Memory B cell (primary cell): ENCODE results near the gene NAA35.
"Not testable (repeated sequence)": the region's sequence is repeated elsewhere in the genome, so short reads cannot be mapped to it uniquely, and the experiment has no call there.

Experiments
- ATAC-seq: fragments of 150-1000 bp; cut with Tn5 transposase; 2 replicates; pipeline ENCODE4 v1.10.0; 2021; ENCODE audit warnings: low read depth, mild to moderate bottlenecking, moderate library complexity
- DNase-seq, 2 donors: peaks; one replicate each; pipeline ENCODE4 v3.0.0; 2022; ENCODE audit warnings: low spot score in 2 of 2
- H3K27ac Mint-ChIP-seq: one replicate; pipeline ENCODE4 v1.8.0; 2022; ENCODE audit warnings: mild to moderate bottlenecking, moderate library complexity, mixed read lengths
- H3K27me3 Mint-ChIP-seq: one replicate; pipeline ENCODE4 v1.8.0; 2022; ENCODE audit warnings: mixed read lengths
- H3K36me3 Mint-ChIP-seq: one replicate; pipeline ENCODE4 v1.8.0; 2022; ENCODE audit warnings: mild to moderate bottlenecking, mixed read lengths
- H3K4me1 Mint-ChIP-seq: one replicate; pipeline ENCODE4 v1.8.0; 2022; ENCODE audit warnings: mixed read lengths
- H3K4me3 Mint-ChIP-seq: one replicate; pipeline ENCODE4 v1.8.0; 2022; ENCODE audit warnings: mild to moderate bottlenecking, moderate library complexity, mixed read lengths
- H3K9me3 Mint-ChIP-seq: one replicate; pipeline ENCODE4 v1.8.0; 2022; ENCODE audit warnings: mixed read lengths

Gene NAA35

GRCh38 chr9:85971731-85972130, 30.8 kb downstream of the NAA35 start:
- Mint-ChIP-seq H3K27ac (no peak overlapping the region), H3K9me3 (peaks cover 2% of the 10 kb centered on the region), H3K4me3 (no peak overlapping the region), H3K36me3 (peaks cover 36% of the 10 kb centered on the region), H3K27me3 (no peaks in the 10 kb centered on the region), H3K4me1 (no peaks in the 10 kb centered on the region)
- DNase-seq (no peak), ATAC-seq (no peak)

- H3K27ac Mint-ChIP-seq: no peak overlapping the region
- ATAC-seq (no peak), DNase-seq (no peak)
- H3K4me1 Mint-ChIP-seq: no peaks in the 10 kb centered on the region
- H3K27me3 Mint-ChIP-seq: no peaks in the 10 kb centered on the region
- no peak overlapping the region for H3K4me3 Mint-ChIP-seq
- peaks cover 2% of the 10 kb centered on the region for H3K9me3 Mint-ChIP-seq
- peaks cover 34% of the 10 kb centered on the region for H3K36me3 Mint-ChIP-seq
Observed at GRCh38 chr9:85973238-85973637, 32.3 kb downstream of the NAA35 start.

GRCh38 chr9:85974055-85974547, 33.2 kb downstream of the NAA35 start:
- not testable (repeated sequence) for ATAC-seq, H3K9me3 Mint-ChIP-seq, DNase-seq, H3K4me3 Mint-ChIP-seq, H3K27me3 Mint-ChIP-seq, H3K4me1 Mint-ChIP-seq, H3K27ac Mint-ChIP-seq
- H3K36me3 Mint-ChIP-seq: peaks cover 36% of the 10 kb centered on the region

GRCh38 chr9:85978496-85978895, 37.5 kb downstream of the NAA35 start:
- no peaks in the 10 kb centered on the region for H3K4me1 Mint-ChIP-seq
- H3K27ac Mint-ChIP-seq: no peak overlapping the region
- no peaks in the 10 kb centered on the region for H3K27me3 Mint-ChIP-seq
- no peak for DNase-seq
- H3K4me3 Mint-ChIP-seq: no peak overlapping the region
- no peak for ATAC-seq
- peaks cover 38% of the 10 kb centered on the region for H3K36me3 Mint-ChIP-seq
- H3K9me3 Mint-ChIP-seq: no peaks in the 10 kb centered on the region

GRCh38 chr9:85981369-85981768, 40.4 kb downstream of the NAA35 start:
- H3K27ac Mint-ChIP-seq: no peak overlapping the region
- ATAC-seq (no peak), DNase-seq (no peak)
- H3K9me3 Mint-ChIP-seq: no peaks in the 10 kb centered on the region
- H3K36me3 Mint-ChIP-seq: peaks cover 61% of the 10 kb centered on the region
- H3K27me3 Mint-ChIP-seq: no peaks in the 10 kb centered on the region
- peaks cover 2% of the 10 kb centered on the region for H3K4me1 Mint-ChIP-seq
- H3K4me3 Mint-ChIP-seq: no peak overlapping the region

- H3K9me3 Mint-ChIP-seq: no peaks in the 10 kb centered on the region
- ATAC-seq (no peak), DNase-seq (no peak)
- peaks cover 50% of the 10 kb centered on the region for H3K36me3 Mint-ChIP-seq
- no peaks in the 10 kb centered on the region for H3K27me3 Mint-ChIP-seq
- no peak overlapping the region for H3K4me3 Mint-ChIP-seq
- H3K27ac Mint-ChIP-seq: no peak overlapping the region
- peaks cover 2% of the 10 kb centered on the region for H3K4me1 Mint-ChIP-seq
Observed at GRCh38 chr9:85984457-85984856, 43.5 kb downstream of the NAA35 start.

GRCh38 chr9:85987236-85987635, 46.3 kb downstream of the NAA35 start:
- ATAC-seq (no peak), DNase-seq (no peak)
- peaks cover 11% of the 10 kb centered on the region for H3K4me1 Mint-ChIP-seq
- no peaks in the 10 kb centered on the region for H3K27me3 Mint-ChIP-seq
- no peak overlapping the region for H3K4me3 Mint-ChIP-seq
- no peak overlapping the region for H3K27ac Mint-ChIP-seq
- H3K36me3 Mint-ChIP-seq: peaks cover 46% of the 10 kb centered on the region
- peaks cover 2% of the 10 kb centered on the region for H3K9me3 Mint-ChIP-seq

- Mint-ChIP-seq H3K27ac (no peak overlapping the region), H3K36me3 (peaks cover 34% of the 10 kb centered on the region), H3K4me3 (no peak overlapping the region), H3K27me3 (no peaks in the 10 kb centered on the region), H3K9me3 (peaks cover 4% of the 10 kb centered on the region), H3K4me1 (peaks cover 11% of the 10 kb centered on the region)
- no peak for DNase-seq
- no peak for ATAC-seq
Observed at GRCh38 chr9:85994191-85994590, 53.2 kb downstream of the NAA35 start.

GRCh38 chr9:85995097-85995496, 54.2 kb downstream of the NAA35 start:
- H3K27ac Mint-ChIP-seq: no peak overlapping the region
- H3K36me3 Mint-ChIP-seq: peaks cover 32% of the 10 kb centered on the region

GRCh38 chr9:85995599-85995998, 54.7 kb downstream of the NAA35 start:
- no peak overlapping the region for H3K27ac Mint-ChIP-seq
- H3K27me3 Mint-ChIP-seq: no peaks in the 10 kb centered on the region
- H3K4me1 Mint-ChIP-seq: peaks cover 11% of the 10 kb centered on the region
- no peak for ATAC-seq
- H3K36me3 Mint-ChIP-seq: peaks cover 35% of the 10 kb centered on the region
- DNase-seq: no peak
- H3K9me3 Mint-ChIP-seq: peaks cover 4% of the 10 kb centered on the region
- no peak overlapping the region for H3K4me3 Mint-ChIP-seq

More at GRCh38 chr9:85995097-85995496, 54.2 kb downstream of the NAA35 start:
- no peaks in the 10 kb centered on the region for H3K27me3 Mint-ChIP-seq
- no peak overlapping the region for H3K4me3 Mint-ChIP-seq
- H3K9me3 Mint-ChIP-seq: peaks cover 4% of the 10 kb centered on the region
- H3K4me1 Mint-ChIP-seq: peaks cover 11% of the 10 kb centered on the region
- DNase-seq (no peak), ATAC-seq (no peak)

GRCh38 chr9:86005253-86005775, 64.4 kb downstream of the NAA35 start:
- no peak for ATAC-seq
- Mint-ChIP-seq H3K4me1 (no peaks in the 10 kb centered on the region), H3K9me3 (no peaks in the 10 kb centered on the region), H3K27me3 (no peaks in the 10 kb centered on the region), H3K36me3 (peaks cover 56% of the 10 kb centered on the region), H3K27ac (no peak overlapping the region), H3K4me3 (no peak overlapping the region)
- DNase-seq: no peak

GRCh38 chr9:86009133-86009532, 68.2 kb downstream of the NAA35 start:
- no peaks in the 10 kb centered on the region for H3K9me3 Mint-ChIP-seq
- no peak for ATAC-seq
- H3K4me3 Mint-ChIP-seq: no peak overlapping the region
- H3K27me3 Mint-ChIP-seq: no peaks in the 10 kb centered on the region
- DNase-seq: no peak
- H3K36me3 Mint-ChIP-seq: peaks cover 36% of the 10 kb centered on the region
- H3K27ac Mint-ChIP-seq: no peak overlapping the region
- no peaks in the 10 kb centered on the region for H3K4me1 Mint-ChIP-seq

- no peak for ATAC-seq
- no peaks in the 10 kb centered on the region for H3K9me3 Mint-ChIP-seq
Observed at GRCh38 chr9:86020731-86021130, 79.8 kb downstream of the NAA35 start.

GRCh38 chr9:86021166-86021565, 80.2 kb downstream of the NAA35 start:
- ATAC-seq (no peak), DNase-seq (no peak)
- Mint-ChIP-seq H3K27me3 (no peaks in the 10 kb centered on the region), H3K27ac (no peak overlapping the region), H3K4me3 (no peak overlapping the region), H3K36me3 (peaks cover 50% of the 10 kb centered on the region), H3K4me1 (no peaks in the 10 kb centered on the region), H3K9me3 (no peaks in the 10 kb centered on the region)

More at GRCh38 chr9:86020731-86021130, 79.8 kb downstream of the NAA35 start:
- Mint-ChIP-seq H3K27me3 (no peaks in the 10 kb centered on the region), H3K4me3 (no peak overlapping the region), H3K36me3 (peaks cover 46% of the 10 kb centered on the region), H3K4me1 (no peaks in the 10 kb centered on the region), H3K27ac (no peak overlapping the region)
- no peak for DNase-seq

- DNase-seq (no peak), ATAC-seq (no peak)
- no peaks in the 10 kb centered on the region for H3K27me3 Mint-ChIP-seq
- H3K9me3 Mint-ChIP-seq: peaks cover 2% of the 10 kb centered on the region
- no peak overlapping the region for H3K27ac Mint-ChIP-seq
- H3K4me3 Mint-ChIP-seq: no peak overlapping the region
- no peaks in the 10 kb centered on the region for H3K4me1 Mint-ChIP-seq
- H3K36me3 Mint-ChIP-seq: peaks cover 53% of the 10 kb centered on the region
Observed at GRCh38 chr9:86022687-86023266, 81.8 kb downstream of the NAA35 start.
